ENCODE data around the gene VAV2.

Gene VAV2

DNA sequence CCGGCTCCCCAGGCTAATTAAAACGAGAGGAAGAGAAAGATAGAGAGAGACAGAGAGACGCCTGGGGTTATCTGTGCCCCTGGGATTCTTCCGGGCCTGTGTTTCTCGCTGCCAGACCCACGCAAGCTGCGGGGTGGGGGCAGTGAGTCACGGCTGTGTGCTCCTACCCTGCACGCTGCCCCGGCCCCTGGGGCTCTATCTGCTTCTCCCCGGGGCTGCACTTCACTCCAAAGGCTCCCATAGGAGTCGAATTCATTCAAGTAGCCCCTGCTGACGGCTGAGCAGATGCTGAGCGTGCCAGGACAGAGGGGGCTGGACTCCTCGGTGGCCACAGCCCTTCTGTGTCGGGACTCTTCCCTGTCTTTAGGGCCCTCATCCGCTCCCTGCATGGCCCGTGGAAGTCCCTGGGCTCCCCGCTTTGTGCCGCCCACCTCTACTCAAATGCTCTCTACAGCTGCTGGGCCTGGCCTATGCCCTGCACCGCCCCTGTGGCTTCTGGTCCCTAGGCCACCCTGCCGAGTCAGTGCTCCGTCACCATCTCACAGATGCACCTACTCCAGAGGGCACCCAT is 276.7 kb downstream of the VAV2 start:
- no peak for DNase-seq

GRCh38 chr9:133714606-133715294 is 277.4 kb downstream of the VAV2 start:
- DNase-seq = no peak

DNA sequence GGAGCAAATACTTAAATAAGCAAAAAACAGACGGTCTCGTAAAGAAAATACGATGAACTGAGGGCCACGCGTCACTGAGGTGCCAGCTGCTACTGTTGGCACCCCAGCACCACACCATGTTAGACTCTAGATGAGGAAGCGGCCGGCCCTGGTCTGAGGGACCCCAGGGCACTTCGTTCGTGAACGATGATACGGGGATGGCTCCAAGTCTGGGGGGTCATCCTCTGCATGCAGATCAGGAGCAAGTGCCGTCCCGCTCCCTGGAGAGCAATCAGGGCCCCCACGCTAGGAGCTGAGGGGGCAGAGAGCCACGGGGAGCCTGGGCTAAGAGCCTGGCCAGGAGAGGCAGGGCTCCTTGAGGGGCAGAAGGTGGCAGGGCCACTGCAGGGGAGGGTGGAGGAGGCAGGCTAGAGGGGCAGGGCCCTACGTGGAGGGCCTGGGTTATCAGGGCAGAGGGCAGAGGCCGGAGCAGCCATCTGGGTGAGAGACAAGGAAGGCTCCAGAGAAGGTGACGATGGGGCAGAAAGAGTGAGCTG is 278.1 kb downstream of the VAV2 start:
- no peak for DNase-seq

GRCh38 chr9:133713150-133713959 is 278.8 kb downstream of the VAV2 start:
- DNase-seq = no peak

GRCh38 chr9:133712221-133713100 is 279.7 kb downstream of the VAV2 start:
- DNase-seq = no peak

Data from activated CD8-positive, alpha-beta memory T cell treated with anti-CD3 and anti-CD28 coated beads, Interleukin-2, amount 50 U/mL, for 48 hours (primary cell).